ENCODE results near the gene CHCHD6. TPM values are rescaled to one million over a fixed set of nuclear protein-coding genes. Genes with fewer than 3 reads are reported as not detected.

The CHCHD6 gene
- total RNA-seq, 1 donor from 2014 or later: 17.2 TPM

GRCh38 chr3:126901631-126902030 is 197.6 kb downstream of the CHCHD6 start:
- no peak for TF ChIP-seq CTCF (IDR thresholded peaks at IDR 0.05; ENCODE audit: partially characterized antibody, unreplicated experiment)
- H3K27me3 Mint-ChIP-seq (ENCODE audit: unreplicated experiment): peaks cover 2% of the 10 kb centered on the region
- no peak overlapping the region for H3K4me3 Mint-ChIP-seq (ENCODE audit: unreplicated experiment)
- H3K27ac Mint-ChIP-seq (ENCODE audit: unreplicated experiment): no peak overlapping the region
- peaks cover 8% of the 10 kb centered on the region for H3K36me3 Mint-ChIP-seq (ENCODE audit: unreplicated experiment)
- peaks cover 11% of the 10 kb centered on the region for H3K9me3 Mint-ChIP-seq (ENCODE audit: unreplicated experiment)
- DNase-seq: no peak
- H3K4me1 Mint-ChIP-seq (ENCODE audit: low read depth, unreplicated experiment): peaks cover 6% of the 10 kb centered on the region

- Mint-ChIP-seq H3K27ac (ENCODE audit: unreplicated experiment) (no peak overlapping the region), H3K27me3 (ENCODE audit: unreplicated experiment) (peaks cover 4% of the 10 kb centered on the region), H3K4me3 (ENCODE audit: unreplicated experiment) (no peak overlapping the region), H3K36me3 (ENCODE audit: unreplicated experiment) (peaks cover 8% of the 10 kb centered on the region), H3K9me3 (ENCODE audit: unreplicated experiment) (peaks cover 11% of the 10 kb centered on the region), H3K4me1 (ENCODE audit: low read depth, unreplicated experiment) (peaks cover 6% of the 10 kb centered on the region)
- DNase-seq: no peak
- TF ChIP-seq CTCF (IDR thresholded peaks at IDR 0.05; ENCODE audit: partially characterized antibody, unreplicated experiment): no peak
These were observed 199.5 kb downstream of the CHCHD6 start for GRCh38 chr3:126903521-126903920.

- no peak overlapping the region for H3K27ac Mint-ChIP-seq (ENCODE audit: unreplicated experiment)
- peaks cover 9% of the 10 kb centered on the region for H3K9me3 Mint-ChIP-seq (ENCODE audit: unreplicated experiment)
- no peak for DNase-seq
These were observed 203.5 kb downstream of the CHCHD6 start for GRCh38 chr3:126907557-126907956.

GRCh38 chr3:126908752-126909275 is 204.8 kb downstream of the CHCHD6 start:
- H3K27me3 Mint-ChIP-seq (ENCODE audit: unreplicated experiment): peaks cover 6% of the 10 kb centered on the region
- DNase-seq: no peak
- H3K4me3 Mint-ChIP-seq (ENCODE audit: unreplicated experiment): no peak overlapping the region
- peaks cover 5% of the 10 kb centered on the region for H3K4me1 Mint-ChIP-seq (ENCODE audit: low read depth, unreplicated experiment)
- H3K27ac Mint-ChIP-seq (ENCODE audit: unreplicated experiment): no peak overlapping the region
- H3K9me3 Mint-ChIP-seq (ENCODE audit: unreplicated experiment): peaks cover 9% of the 10 kb centered on the region
- no peak for TF ChIP-seq CTCF (IDR thresholded peaks at IDR 0.05; ENCODE audit: partially characterized antibody, unreplicated experiment)
- no peaks in the 10 kb centered on the region for H3K36me3 Mint-ChIP-seq (ENCODE audit: unreplicated experiment)

More at GRCh38 chr3:126907557-126907956, 203.5 kb downstream of the CHCHD6 start:
- H3K4me1 Mint-ChIP-seq (ENCODE audit: low read depth, unreplicated experiment): peaks cover 10% of the 10 kb centered on the region
- peaks cover 5% of the 10 kb centered on the region for H3K27me3 Mint-ChIP-seq (ENCODE audit: unreplicated experiment)
- no peak for TF ChIP-seq CTCF (IDR thresholded peaks at IDR 0.05; ENCODE audit: partially characterized antibody, unreplicated experiment)
- no peak overlapping the region for H3K4me3 Mint-ChIP-seq (ENCODE audit: unreplicated experiment)
- no peaks in the 10 kb centered on the region for H3K36me3 Mint-ChIP-seq (ENCODE audit: unreplicated experiment)

- no peak for DNase-seq
- Mint-ChIP-seq H3K9me3 (ENCODE audit: unreplicated experiment) (peaks cover 9% of the 10 kb centered on the region), H3K27me3 (ENCODE audit: unreplicated experiment) (peaks cover 6% of the 10 kb centered on the region), H3K4me3 (ENCODE audit: unreplicated experiment) (no peak overlapping the region), H3K4me1 (ENCODE audit: low read depth, unreplicated experiment) (peaks cover 7% of the 10 kb centered on the region), H3K27ac (ENCODE audit: unreplicated experiment) (no peak overlapping the region), H3K36me3 (ENCODE audit: unreplicated experiment) (no peaks in the 10 kb centered on the region)
- no peak for TF ChIP-seq CTCF (IDR thresholded peaks at IDR 0.05; ENCODE audit: partially characterized antibody, unreplicated experiment)
These were observed 206.2 kb downstream of the CHCHD6 start for GRCh38 chr3:126910231-126910630.
